GM20000 (cell line): ENCODE data around the gene HSBP1.

ENCODE experiments used
- DNase-seq: peaks from one replicate; pipeline ENCODE4 v3.0.0; 2012; ENCODE audit warnings: low spot score
- CTCF ChIP-seq: IDR thresholded peaks from 2 replicates; pipeline ENCODE4 v1.5.1; 2012; ENCODE audit warnings: mild to moderate bottlenecking, control low read depth; ENCODE audit errors: extremely low read depth, missing control alignments

HSBP1 gene

GRCh38 chr16:83793179-83793578, 14.6 kb upstream of the HSBP1 start:
- TF ChIP-seq CTCF, result no peak
- no peak for DNase-seq

GRCh38 chr16:83794860-83795554, 12.8 kb upstream of the HSBP1 start:
- no peak for DNase-seq

DNA sequence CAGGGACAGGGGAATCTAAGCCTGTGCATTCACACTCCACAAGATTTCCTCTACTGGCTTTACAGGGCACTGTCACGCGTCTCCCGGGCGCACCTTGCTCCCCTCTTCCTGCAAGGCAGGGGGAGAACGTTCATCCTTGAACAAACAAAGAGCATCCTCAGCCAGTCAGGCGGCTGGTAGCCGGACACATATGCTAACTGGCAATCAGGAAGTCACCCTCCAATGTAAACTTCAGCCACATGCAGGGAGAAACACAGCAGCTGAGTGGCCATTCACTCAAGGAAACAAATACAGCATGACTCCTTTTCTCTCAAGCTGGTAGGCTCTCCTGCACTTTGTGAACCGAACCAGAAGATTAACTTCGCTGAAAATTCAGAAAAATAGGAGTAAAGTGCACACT, 10.8 kb upstream of the HSBP1 start:
- DNase-seq, result no peak
- no peak for TF ChIP-seq CTCF

More at GRCh38 chr16:83794860-83795554, 12.8 kb upstream of the HSBP1 start:
- no peak for TF ChIP-seq CTCF

DNA sequence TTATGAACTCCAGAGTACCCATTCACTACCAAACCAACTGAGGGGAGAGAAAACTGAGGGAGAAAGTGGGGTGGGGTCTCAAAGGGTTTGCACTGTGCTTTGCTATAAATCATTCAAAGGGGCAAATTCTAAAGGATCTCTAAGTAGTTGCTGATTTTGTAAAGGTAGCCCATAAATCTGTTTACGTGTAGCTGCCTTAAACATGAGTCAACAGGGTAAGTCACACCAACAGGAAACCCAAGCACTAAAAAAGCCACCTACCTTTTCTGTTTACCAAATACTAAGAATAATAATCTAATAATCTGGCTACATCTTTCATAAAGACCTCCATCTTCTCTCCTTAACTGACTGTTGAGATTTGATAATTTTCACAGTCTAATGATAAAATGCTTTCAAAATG, 8.4 kb upstream of the HSBP1 start:
- no peak for TF ChIP-seq CTCF
- DNase-seq, result no peak

GRCh38 chr16:83802135-83802534, 5.6 kb upstream of the HSBP1 start:
- no peak for DNase-seq
- TF ChIP-seq CTCF, result no peak

DNA sequence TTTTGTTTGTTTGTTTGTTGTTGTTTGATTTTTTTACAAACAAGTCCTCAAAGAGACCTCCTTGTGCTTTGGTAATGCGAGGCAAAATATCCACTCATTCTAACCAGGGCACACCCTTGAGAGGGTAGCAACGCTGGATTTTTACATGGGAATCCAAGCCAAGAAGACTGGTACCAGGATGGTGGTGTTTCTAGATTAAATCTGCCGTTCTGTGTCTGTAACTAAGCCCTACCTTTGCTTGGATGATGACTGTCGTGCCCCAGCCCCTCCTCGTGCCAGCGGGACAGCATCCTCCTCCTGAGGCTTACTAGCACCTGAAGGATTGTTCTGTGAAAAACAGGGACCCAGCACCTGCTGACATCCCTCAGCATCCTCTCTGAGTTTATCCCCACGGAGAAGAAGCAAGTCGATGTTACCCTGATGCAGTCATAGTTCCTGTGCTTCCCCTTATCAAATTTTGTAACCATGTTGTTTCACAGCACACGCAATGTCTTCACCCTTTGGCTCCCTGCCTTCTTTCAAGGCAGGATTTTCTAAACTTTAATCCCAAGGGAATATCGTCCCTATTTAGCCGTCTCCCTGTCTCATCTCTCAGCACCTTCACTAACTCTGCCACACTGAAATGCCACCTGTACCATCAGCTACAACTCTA, 5.1 kb upstream of the HSBP1 start:
- no peak for DNase-seq
- TF ChIP-seq CTCF, result no peak

DNA sequence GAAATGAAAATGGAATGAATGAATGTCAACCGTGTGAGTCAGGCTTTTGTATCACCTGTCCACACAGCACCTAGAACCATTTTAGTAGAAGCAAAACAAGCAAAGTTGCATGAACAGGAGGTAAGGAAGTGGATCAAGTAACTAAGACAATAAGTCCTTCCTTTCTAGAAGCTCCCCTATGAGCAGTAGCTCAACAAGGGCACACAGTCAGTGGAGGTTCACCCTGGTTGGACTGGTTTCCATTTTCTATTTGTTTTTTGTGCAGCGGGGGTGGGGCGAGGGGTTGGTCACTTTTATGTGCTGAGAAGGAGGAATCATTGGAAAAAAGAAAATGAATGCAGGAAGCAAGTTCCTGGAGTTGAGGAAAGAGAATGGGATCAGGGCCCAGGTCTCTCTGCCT, 4.0 kb upstream of the HSBP1 start:
- TF ChIP-seq CTCF, result no peak
- DNase-seq, result no peak
